Parietal lobe (tissue), 2 donors: ENCODE measurements around the gene WASHC2C. TPM values are rescaled to one million over a fixed set of nuclear protein-coding genes. Genes with fewer than 3 reads are reported as not detected.

Source experiments
- small RNA-seq: library from RNA; depleted of rRNA; stranded (forward); fragments of <200 nt; gene quantifications from one replicate; pipeline ENCODE3, GENCODE V24; 2014; ENCODE audit warnings: low replicate concordance
- total RNA-seq: library from RNA; depleted of rRNA; stranded (reverse); fragments of >200 nt; gene quantifications from one replicate; pipeline ENCODE4 v1.2.3, GENCODE V29; 2014

Gene WASHC2C
- total RNA-seq: 38.5 TPM

GRCh38 chr10:45726703-45727420 is at the start of gene WASHC2C:
Gene WASHC2C (plus strand): TSS chr10:45727266. CDS start chr10:45727318, 52 bp downstream.

Small RNA genes within 50 kb of the gene (small RNA-seq; reads per million reads assigned to genes)
- not detected for gene AC012044.1

Other genes with a start within 250 kb of the WASHC2C start
- gene ZFAND4, start 54.5 kb upstream of the WASHC2C start, total RNA-seq: 16.0 TPM
- 16.9 TPM for gene AGAP4, start 120.2 kb downstream of the WASHC2C start, total RNA-seq
- 41.0 TPM for gene TIMM23, start 245.2 kb downstream of the WASHC2C start, total RNA-seq